A673 (cell line): ENCODE data around the gene ACSL5.

Source experiments
- CTCF ChIP-seq: fragments of 300-800, 200-600 bp; sonication (generic); conservative IDR thresholded peaks from 2 replicates; pipeline ENCODE4 v1.5.1; 2017; ENCODE audit warnings: low read depth, mild to moderate bottlenecking, antibody characterized with exemption, low read length, moderate library complexity, mixed read lengths
- EZH2 ChIP-seq: fragments of 200-600 bp; sonication (generic); IDR thresholded peaks from 2 replicates; pipeline ENCODE4 v1.6.1; 2017; ENCODE audit warnings: borderline replicate concordance, low read depth, mild to moderate bottlenecking, mixed read lengths, antibody characterized with exemption, low read length; ENCODE audit not compliant: poor library complexity, severe bottlenecking

GRCh38 chr10:112376396-112376790 lies 2.5 kb downstream of the ACSL5 start:
- TF ChIP-seq CTCF, result no peak
- TF ChIP-seq EZH2, result no peak
